Pancreas (tissue), 10 donors: ENCODE measurements around the gene BORCS8. TPM values are rescaled to one million over a fixed set of nuclear protein-coding genes. Genes with fewer than 3 reads are reported as not detected.

ENCODE experiments used
- ATAC-seq, 4 donors: fragments of 200-7000 bp; cut with Tn5 transposase; one replicate each; pipeline versions ENCODE4 v1.8.0 to v1.9.1; 2020; ENCODE audit warnings: mild to moderate bottlenecking in 4 of 4, moderate library complexity in 4 of 4
- DNase-seq, 6 donors: peaks; one replicate each; pipeline ENCODE4 v3.0.0-alpha.2; 2020
- FAIRE-seq: peaks from 2 replicates; lab custom pipeline; 2012; peaks lifted over from hg19 to GRCh38; lab: Jason Lieb, UNC
- H3K27ac ChIP-seq, 4 donors: fragments of 200-600 bp; sonication (generic); 1 replicate in 3 of 4; 2 replicates in 1 of 4; pipeline versions ENCODE4 v1.5.0 to v1.8.0; 2020
- H3K27me3 ChIP-seq, 4 donors: fragments of 200-600 bp; one replicate each; pipeline ENCODE4 v1.8.0; 2021
- H3K36me3 ChIP-seq, 3 donors: fragments of 200-600 bp; sonication (generic) in 1 of 3; one replicate each; pipeline versions ENCODE4 v1.5.0 to v1.8.0; 2020 to 2021
- H3K4me1 ChIP-seq, 3 donors: fragments of 200-600 bp; one replicate each; pipeline ENCODE4 v1.8.0; 2021
- H3K4me3 ChIP-seq, 4 donors: fragments of 200-600 bp; sonication (generic) in 2 of 4; one replicate each; pipeline versions ENCODE4 v1.5.0 to v1.8.0; 2020 to 2021
- H3K9me3 ChIP-seq, 4 donors: fragments of 200-600 bp; one replicate each; pipeline ENCODE4 v1.8.0; 2021
- WGBS, 2 donors: extraction: QIAGEN DNeasy Blood & Tissue Kit; methylation state at CpG; one replicate each; pipeline ENCODE4 v1.1.7; 2013; 5-methylcytosine and 5-hydroxymethylcytosine counted together
- intact Hi-C, 3 donors: fragments of 100-400 bp; cut with DNase I; formaldehyde crosslinking; loops; one replicate each; pipeline versions ENCODE4 v1.11.1 to v1.14.2; 2022
- polyA plus RNA-seq, 2 donors: library from polyadenylated mRNA; stranded (reverse); fragments of 200-250 nt; gene quantifications; one replicate each; pipeline ENCODE4 v1.2.3, GENCODE V29; 2013
- total RNA-seq, 6 donors: library from RNA; stranded (reverse); fragmentation: NEBNext Ultra II Directional in 4 of 6; extraction: Animal tissue kit (Norgen Biotek cat#: 25700) in 4 of 6; gene quantifications; one replicate each; pipeline versions ENCODE4 v1.2.1 to v1.2.4, GENCODE V29; 2021 to 2023
- TF ChIP-seq, protein P1 (sequence below), 4 donors: fragments of 200-600 bp; sonication (generic) in 3 of 4; IDR thresholded peaks; one replicate each; pipeline versions ENCODE4 v1.5.0 to v1.8.0; 2021; ENCODE audit warnings: antibody characterized with exemption in 4 of 4
- donor health status: healthy with polysubstance abuse.
- donor health status: DM: no; HTN: no; CAD: no; lungs with moderate emphysema.
- donor health status: DM: no; HTN: no; CAD: no.
- donor health status: control.
- donor health status: control.
- donor health status: Bipolar disorder and iron deficiency.
- donor health status: DM: yes; HTN: yes; CAD: no.
- donor health status: DM: no; HTN: no; CAD: no.
- donor health status: DM: no; HTN: no; CAD: no.
- donor health status: DM: yes; HTN: yes; CAD: no.

Gene BORCS8
- total and polyA plus RNA-seq, 8 donors: 7.2 to 28.9 (median 10.9) TPM

DNA sequence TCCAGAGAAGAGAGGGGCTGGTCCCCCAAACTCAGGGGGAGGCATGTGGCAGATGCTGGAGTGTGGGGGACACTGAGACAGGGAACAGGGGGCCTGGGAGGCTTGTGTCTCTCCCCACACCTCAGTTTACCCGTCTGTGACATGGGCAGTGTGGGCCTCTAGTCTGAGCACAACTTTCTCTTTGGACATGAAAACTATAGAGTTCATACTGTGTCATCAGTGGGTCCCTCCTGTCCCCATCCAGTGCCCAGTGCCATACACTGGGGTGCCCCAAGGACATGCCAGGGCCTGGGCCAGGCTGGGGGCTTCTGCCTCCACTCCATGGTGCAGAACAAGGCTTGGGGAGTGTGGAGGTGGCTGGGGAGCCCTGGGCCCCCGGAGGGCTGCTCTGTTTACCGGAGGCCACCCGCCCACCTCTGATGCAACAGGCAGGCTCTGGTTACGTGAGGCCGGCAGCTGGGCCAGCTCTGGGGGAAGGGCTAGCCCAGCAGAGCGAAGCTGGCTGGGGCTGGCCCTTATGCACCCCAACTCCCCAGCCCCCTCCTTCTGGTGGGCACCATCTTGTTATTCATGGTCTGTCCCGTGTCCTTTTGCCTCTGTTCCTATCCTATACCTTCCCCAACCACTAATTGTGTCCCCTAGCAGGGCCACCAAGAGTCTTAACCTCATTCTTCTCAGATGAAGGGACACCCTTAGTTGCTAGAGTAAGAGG lies 20.0 kb downstream of the BORCS8 start:
- H3K27me3 ChIP-seq: no peaks in the 10 kb centered on the region
- peaks cover 0 to 4% (median 0%) of the 10 kb centered on the region in 3 donors for H3K36me3 ChIP-seq
- intact Hi-C loops: no loop called here
- WGBS, 2 donors: 49 to 69% methylated on average over 8 of the region's 8 CpGs
- ATAC-seq: no peak
- H3K4me1 ChIP-seq: no peaks in the 10 kb centered on the region
- no peak for FAIRE-seq
- TF ChIP-seq, protein P1, sequence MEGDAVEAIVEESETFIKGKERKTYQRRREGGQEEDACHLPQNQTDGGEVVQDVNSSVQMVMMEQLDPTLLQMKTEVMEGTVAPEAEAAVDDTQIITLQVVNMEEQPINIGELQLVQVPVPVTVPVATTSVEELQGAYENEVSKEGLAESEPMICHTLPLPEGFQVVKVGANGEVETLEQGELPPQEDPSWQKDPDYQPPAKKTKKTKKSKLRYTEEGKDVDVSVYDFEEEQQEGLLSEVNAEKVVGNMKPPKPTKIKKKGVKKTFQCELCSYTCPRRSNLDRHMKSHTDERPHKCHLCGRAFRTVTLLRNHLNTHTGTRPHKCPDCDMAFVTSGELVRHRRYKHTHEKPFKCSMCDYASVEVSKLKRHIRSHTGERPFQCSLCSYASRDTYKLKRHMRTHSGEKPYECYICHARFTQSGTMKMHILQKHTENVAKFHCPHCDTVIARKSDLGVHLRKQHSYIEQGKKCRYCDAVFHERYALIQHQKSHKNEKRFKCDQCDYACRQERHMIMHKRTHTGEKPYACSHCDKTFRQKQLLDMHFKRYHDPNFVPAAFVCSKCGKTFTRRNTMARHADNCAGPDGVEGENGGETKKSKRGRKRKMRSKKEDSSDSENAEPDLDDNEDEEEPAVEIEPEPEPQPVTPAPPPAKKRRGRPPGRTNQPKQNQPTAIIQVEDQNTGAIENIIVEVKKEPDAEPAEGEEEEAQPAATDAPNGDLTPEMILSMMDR (IDR thresholded peaks at IDR 0.05): no peak
- H3K4me3 ChIP-seq: no peak overlapping the region
- no peak for DNase-seq
- H3K9me3 ChIP-seq: no peaks in the 10 kb centered on the region
- H3K27ac ChIP-seq: no peak overlapping the region

DNA sequence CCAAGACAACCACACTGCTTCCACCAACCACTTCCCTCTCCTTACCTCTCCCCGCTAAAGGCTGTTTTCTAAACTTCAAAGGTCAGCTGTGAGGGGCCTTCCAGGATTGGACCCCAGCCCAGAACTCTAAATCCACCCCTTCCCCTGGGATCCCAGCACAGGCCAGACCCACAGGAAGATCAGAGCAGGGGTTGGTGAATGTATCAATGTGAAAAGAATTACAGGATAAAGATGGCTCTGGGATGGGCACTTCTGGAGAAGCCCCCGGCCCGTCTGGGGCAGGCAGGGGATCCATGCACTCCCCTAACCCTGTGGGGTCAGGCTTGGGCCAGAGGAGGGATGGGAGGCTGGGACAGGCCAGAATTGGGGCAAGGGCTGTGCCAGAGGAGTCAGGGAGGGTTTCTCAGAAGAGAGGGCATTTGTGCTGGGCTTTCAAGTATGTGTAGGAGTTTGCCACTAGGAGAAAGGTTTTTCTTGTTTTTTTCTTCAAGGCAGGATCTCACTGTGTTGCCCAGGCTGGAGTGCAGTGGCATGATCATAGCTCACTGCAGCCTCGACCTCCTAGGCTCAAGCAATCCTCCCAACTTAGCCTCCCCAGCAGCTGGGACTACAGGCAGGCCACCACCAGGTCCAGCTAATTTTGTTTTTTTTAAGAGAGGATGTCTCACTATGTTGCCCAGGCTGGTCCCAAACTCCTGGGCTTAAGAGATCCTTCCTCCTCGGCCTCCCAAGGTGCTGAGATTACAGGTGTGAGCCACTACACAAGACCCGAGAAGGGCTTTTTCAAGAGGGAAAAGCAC lies 20.9 kb downstream of the BORCS8 start:
- Histone ChIP-seq H3K27ac (no peak overlapping the region), H3K4me3 (no peak overlapping the region), H3K27me3 (no peaks in the 10 kb centered on the region), H3K9me3 (no peaks in the 10 kb centered on the region), H3K36me3 (no peaks in the 10 kb centered on the region), H3K4me1 (no peaks in the 10 kb centered on the region)
- ATAC-seq (no peak), FAIRE-seq (no peak), DNase-seq (no peak)
- intact Hi-C loops: no loop called here
- TF ChIP-seq, protein P1 (IDR thresholded peaks at IDR 0.05): no peak
- 84 to 88% methylated on average over 6 of the region's 6 CpGs for WGBS, 2 donors

DNA sequence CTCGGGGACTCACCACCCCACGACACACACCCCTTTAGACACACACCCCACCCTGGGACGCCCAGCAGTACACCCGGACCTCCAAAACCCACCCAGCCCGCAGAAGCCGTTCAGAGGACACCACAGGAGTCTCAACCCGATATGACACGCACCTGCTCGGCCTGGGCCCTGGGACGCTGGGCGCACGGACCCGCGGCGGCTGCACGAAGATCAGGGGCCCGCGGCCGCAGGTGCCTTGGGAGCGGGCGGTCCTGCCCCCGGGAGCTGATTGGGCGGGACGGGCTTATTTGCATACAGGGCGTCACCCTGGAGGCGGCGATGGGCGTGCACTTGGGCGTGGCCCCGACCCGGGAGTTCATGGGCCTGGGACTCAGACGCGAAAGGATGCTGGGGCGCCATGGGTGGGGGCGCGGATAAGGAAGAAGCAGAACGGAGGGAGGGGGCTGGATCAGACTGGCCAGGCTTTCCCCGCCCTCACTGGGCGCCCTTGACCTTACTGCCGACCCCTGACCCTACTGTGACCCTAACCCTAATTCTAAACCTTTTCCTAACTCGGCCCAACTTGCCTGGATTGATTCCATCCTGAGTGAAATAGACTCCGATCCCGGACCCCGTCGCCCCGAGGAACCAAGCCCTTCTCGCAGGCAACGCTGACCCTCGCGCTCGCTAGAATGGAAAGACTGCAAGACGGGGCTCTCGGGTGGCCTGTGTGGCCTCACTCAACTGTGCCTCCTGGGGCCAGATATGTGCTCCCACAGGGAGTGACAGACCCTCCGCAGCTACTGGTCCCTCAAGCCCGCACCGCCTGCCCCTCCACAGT lies 21.7 kb downstream of the BORCS8 start, which contains the start of gene MEF2B:
TSS of gene MEF2B (minus strand) at position 211 of the 820 bp plus-strand sequence. CDS start 19,528 bp downstream, outside the sequence.
- TF ChIP-seq, protein P1 (IDR thresholded peaks at IDR 0.05): no peak
- Histone ChIP-seq H3K9me3 (no peaks in the 10 kb centered on the region), H3K4me1 (no peaks in the 10 kb centered on the region), H3K4me3 (peak within 1 kb of the TSS in 1 of 4 donors; percentile 30), H3K36me3 (no peaks in the 10 kb centered on the region), H3K27ac (no peak within 1 kb of the TSS), H3K27me3 (no peaks in the 10 kb centered on the region)
- 15% methylated on average over 55 to 56 of the region's 56 CpGs for WGBS, 2 donors
- no peak for FAIRE-seq
- intact Hi-C loops: no loop called here
- DNase-seq: peak; percentile 67 to 91 (median 82)
- ATAC-seq: peak; percentile 93 to 98 (median 95)

DNA sequence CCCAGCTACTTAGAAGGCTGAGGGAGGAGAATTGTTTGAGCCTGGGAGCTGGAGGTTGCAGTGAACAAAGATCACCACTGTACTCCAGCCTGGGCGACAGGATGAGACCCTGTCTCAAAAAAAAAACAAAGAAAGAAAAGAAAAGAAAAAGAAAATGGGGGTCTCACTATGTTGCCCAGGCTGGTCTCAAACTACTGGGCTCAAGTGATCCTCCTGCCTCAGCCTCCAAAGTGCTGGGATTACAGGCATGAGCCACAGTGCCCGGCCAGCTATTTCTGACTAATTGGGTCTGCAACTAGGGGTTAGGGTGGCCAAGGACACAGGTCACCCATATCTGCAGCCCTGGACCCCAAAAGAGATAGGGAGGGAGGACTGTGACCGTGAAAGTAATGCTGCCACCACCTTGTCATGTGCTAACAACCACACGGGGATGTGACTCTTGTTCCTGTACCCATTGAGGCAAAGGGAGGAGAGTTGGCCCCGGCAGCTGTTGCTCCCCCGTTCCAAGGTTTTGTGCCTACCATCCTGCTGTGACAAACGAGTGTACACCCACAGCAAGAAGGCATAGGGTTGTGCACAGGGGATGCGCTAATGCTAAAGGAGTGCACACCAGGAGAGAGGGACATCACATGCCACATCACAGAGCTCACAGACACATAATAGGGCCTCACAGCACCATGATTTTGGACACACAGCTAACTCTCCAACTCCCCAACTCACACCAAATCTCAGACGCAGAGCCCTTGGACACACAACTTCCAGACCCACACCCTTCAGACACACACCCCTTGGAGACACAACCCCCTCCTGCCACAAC lies 22.5 kb downstream of the BORCS8 start:
- no peak overlapping the region for H3K27ac ChIP-seq
- H3K9me3 ChIP-seq: no peaks in the 10 kb centered on the region
- intact Hi-C loops: no loop called here
- FAIRE-seq (no peak), ATAC-seq (no peak), DNase-seq (no peak)
- H3K4me3 ChIP-seq: peak overlapping the region in 1 of 4 donors; percentile 30
- H3K36me3 ChIP-seq: no peaks in the 10 kb centered on the region
- 69 to 76% methylated on average over 9 of the region's 9 CpGs for WGBS, 2 donors
- H3K27me3 ChIP-seq: no peaks in the 10 kb centered on the region
- H3K4me1 ChIP-seq: no peaks in the 10 kb centered on the region
- TF ChIP-seq, protein P1 (IDR thresholded peaks at IDR 0.05): no peak
